AG10803 (cell line): ENCODE results near the gene HNRNPK.

Source experiments
- DNase-seq: peaks from one replicate; pipeline ENCODE4 v3.0.0; 2010; ENCODE audit warnings: low read depth
- H3K4me3 ChIP-seq: 2 replicates; pipeline ENCODE4 v1.5.1; 2011; ENCODE audit warnings: mild to moderate bottlenecking, low read length, control low read depth
- TF ChIP-seq, protein P1 (sequence below): conservative IDR thresholded peaks from 2 replicates; pipeline ENCODE4 v1.5.1; 2011; ENCODE audit warnings: mild to moderate bottlenecking, low read length, control low read depth, inconsistent platforms

The HNRNPK gene

DNA sequence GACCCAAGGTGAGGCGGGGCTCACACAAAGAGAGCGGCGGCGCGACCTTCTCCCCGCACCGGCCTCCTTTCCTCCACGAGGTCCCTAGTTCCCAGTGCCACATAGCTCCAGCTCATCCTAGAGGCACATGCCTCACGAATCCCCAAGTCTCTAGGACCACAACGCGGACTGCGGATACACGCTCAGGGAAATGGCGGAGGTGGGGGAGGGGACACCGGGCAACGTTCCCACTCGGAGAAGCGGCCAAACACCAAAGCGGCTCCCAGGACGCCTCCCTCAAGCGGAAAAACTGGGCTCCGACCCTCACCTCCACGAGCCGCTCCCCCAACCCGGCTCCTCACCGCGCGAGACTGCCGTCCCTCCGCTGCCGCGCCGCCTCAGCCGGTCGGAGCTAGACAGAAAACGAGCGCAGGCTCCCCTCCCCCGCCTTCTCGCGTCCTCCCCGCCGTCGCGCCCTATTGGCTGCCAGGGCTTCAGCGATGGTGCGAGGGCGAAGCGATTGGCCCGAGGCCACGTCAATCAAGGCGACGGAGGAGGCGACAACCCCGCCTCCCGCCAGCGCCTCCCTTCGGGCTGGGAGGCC is at the start of gene HNRNPK:
TSS of gene HNRNPK (minus strand) at position 404 of the 583 bp plus-strand sequence. CDS start 1,963 bp downstream, outside the sequence.
- TF ChIP-seq, protein P1, sequence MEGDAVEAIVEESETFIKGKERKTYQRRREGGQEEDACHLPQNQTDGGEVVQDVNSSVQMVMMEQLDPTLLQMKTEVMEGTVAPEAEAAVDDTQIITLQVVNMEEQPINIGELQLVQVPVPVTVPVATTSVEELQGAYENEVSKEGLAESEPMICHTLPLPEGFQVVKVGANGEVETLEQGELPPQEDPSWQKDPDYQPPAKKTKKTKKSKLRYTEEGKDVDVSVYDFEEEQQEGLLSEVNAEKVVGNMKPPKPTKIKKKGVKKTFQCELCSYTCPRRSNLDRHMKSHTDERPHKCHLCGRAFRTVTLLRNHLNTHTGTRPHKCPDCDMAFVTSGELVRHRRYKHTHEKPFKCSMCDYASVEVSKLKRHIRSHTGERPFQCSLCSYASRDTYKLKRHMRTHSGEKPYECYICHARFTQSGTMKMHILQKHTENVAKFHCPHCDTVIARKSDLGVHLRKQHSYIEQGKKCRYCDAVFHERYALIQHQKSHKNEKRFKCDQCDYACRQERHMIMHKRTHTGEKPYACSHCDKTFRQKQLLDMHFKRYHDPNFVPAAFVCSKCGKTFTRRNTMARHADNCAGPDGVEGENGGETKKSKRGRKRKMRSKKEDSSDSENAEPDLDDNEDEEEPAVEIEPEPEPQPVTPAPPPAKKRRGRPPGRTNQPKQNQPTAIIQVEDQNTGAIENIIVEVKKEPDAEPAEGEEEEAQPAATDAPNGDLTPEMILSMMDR: no peak
- peak within 1 kb of the TSS; percentile 96 for H3K4me3 ChIP-seq
- peak; percentile 99 for DNase-seq

DNA sequence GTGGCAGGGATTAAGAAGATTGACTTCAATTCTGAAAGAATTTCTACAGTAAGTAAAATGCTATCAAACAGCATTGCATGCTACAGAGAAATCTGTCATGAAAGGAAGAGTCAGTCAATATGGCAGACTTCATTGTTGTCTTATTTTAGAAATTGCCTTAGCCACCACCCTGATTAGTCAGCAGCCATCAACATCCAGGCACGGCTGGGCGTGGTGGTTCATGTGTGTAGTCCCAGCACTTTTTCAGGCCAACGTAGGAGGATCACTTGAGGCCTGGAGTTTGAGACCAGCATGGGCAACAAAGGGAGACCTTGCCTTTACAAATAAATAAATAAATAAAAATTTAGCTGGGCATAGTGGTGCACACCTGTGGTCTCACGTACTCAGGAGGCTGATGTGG is 47.2 kb upstream of the HNRNPK start:
- no peak for DNase-seq
- no peak overlapping the region for H3K4me3 ChIP-seq
- TF ChIP-seq, protein P1: no peak

DNA sequence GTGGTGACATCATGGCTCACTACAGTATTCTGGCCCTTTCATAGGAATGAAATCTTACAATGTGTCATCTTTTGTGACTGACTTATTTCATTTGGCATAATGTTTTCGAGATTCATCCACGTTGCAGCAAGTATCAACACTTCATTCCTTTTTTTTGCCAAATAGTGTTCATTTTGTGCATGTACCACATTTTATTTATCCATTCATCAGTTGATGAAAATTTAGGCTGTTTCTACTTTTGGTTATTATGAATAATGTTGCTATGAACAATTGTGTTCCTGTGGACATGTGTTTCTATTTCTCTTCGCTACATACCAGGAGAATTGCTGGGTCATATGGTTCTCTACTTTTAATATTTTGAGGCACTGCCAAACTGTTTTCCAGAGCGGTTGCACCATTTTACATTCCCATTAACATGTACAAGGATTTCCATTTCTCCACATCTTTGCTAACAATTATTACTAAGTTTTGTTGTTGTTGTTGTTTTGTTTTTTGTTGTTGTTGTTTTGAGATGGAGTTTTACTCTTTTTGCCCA is 44.1 kb upstream of the HNRNPK start:
- H3K4me3 ChIP-seq: no peak overlapping the region
- TF ChIP-seq, protein P1: no peak
- peak; percentile 91 for DNase-seq

DNA sequence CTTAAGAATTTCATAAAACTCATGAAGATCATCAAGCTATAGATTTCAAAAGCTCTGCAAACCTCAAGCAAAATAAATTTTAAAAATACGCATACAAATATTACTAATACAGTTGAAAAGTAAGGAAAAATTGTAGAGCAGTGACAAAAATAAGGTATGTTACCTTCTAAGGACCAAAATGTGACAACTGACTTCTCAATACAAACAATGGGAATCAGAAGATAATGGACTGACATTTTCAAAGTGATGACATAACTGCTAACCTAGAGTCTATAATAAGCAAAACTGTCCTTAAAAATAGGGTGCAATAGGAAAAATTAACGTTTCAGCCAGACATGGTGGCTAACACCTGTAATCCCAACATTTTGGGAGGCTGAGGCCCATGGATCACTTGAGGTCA is 27.6 kb upstream of the HNRNPK start:
- TF ChIP-seq, protein P1: no peak
- DNase-seq: no peak
- no peak overlapping the region for H3K4me3 ChIP-seq

DNA sequence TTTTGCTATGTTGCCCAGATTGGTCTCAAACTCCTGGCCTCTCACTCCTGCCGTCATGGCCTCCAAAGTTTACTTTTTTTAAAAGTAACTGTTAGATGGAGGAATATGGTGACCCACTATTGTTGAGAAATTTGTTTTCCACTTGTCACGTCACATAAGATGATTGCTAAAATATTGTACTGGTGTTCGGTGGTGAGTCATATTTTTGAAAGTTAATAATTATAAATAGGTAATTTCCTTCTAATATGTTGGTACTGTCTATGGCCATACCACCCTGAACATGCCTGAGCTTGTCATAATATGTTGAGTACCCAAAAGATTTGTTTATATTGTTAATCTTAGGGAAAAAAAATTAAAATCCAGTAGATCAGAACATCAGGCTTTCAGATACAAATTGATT is 23.2 kb upstream of the HNRNPK start:
- no peak for DNase-seq
- no peak overlapping the region for H3K4me3 ChIP-seq
- TF ChIP-seq, protein P1: no peak

DNA sequence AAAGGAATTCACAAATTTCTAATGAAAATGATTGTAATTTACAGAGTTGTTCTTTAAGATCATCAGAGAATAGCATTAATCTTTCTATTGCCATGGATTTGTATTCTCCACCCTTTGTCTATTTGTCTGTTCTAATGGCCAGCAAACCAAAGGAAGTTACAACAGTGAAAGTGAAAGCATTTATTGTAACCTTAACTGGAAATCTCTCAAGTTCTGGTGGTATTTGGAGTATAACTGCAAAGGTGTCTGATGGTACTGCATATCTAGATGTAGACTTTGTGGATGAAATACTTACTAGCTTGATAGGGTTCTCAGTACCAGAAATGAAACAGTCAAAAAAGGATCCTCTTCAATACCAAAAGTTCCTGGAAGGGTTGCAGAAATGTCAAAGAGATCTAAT is 22.3 kb upstream of the HNRNPK start:
- TF ChIP-seq, protein P1: no peak
- no peak overlapping the region for H3K4me3 ChIP-seq
- peak; percentile 15 for DNase-seq

DNA sequence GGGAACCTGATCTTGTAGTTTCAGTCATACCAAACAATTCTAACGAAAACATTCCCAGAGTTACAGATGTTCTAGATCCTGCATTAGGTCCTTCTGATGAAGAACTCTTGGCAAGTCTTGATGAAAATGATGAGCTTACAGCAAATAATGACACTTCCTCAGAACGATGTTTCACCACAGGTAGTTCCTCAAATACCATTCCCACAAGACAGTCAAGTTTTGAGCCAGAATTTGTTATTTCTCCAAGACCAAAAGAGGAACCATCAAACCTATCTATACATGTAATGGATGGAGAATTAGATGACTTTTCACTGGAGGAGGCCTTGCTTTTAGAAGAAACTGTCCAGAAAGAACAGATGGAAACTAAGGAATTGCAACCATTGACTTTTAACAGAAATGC is 21.6 kb upstream of the HNRNPK start:
- no peak overlapping the region for H3K4me3 ChIP-seq
- TF ChIP-seq, protein P1: no peak
- DNase-seq: no peak
